CD14-positive monocyte (primary cell): ENCODE data around the gene AXL. TPM values are rescaled to one million over a fixed set of nuclear protein-coding genes. Genes with fewer than 3 reads are reported as not detected.

Experiments
- DNase-seq, 3 donors: peaks; one replicate each; pipeline ENCODE4 v3.0.0-alpha.2; 2011 to 2022
- H2AFZ ChIP-seq: 2 replicates; pipeline ENCODE4 v1.6.0; 2012; ENCODE audit warnings: mild to moderate bottlenecking, low read depth, low read length, inconsistent platforms; ENCODE audit not compliant: insufficient read depth, poor library complexity, severe bottlenecking
- H3K27ac ChIP-seq, 2 donors: 1 replicate in 1 of 2; 2 replicates in 1 of 2; pipeline ENCODE4 v1.5.1; 2012 to 2013; ENCODE audit warnings: low read length in 2 of 2, control low read depth in 1 of 2, inconsistent platforms in 1 of 2, low read depth in 1 of 2, mild to moderate bottlenecking in 1 of 2
- H3K27me3 ChIP-seq, 2 donors: one replicate each; pipeline versions ENCODE4 v1.6.0 to v1.6.1; 2011 to 2013; ENCODE audit warnings: low read length in 2 of 2; ENCODE audit not compliant: control insufficient read depth in 2 of 2, insufficient read depth in 2 of 2
- H3K36me3 ChIP-seq, 2 donors: replicated peaks in 1 of 2; 1 replicate in 1 of 2; 2 replicates in 1 of 2; pipeline versions ENCODE4 v1.5.1 to v1.6.1; 2012 to 2013; ENCODE audit warnings: low read length in 2 of 2, control low read depth in 1 of 2, inconsistent platforms in 1 of 2, mild to moderate bottlenecking in 1 of 2; ENCODE audit not compliant: insufficient read depth in 2 of 2, control insufficient read depth in 1 of 2
- H3K4me1 ChIP-seq, 2 donors: 1 replicate in 1 of 2; 2 replicates in 1 of 2; pipeline versions ENCODE4 v1.5.1 to v1.6.1; 2012 to 2013; ENCODE audit warnings: low read length in 2 of 2, control low read depth in 1 of 2, inconsistent platforms in 1 of 2, mild to moderate bottlenecking in 1 of 2, moderate library complexity in 1 of 2; ENCODE audit not compliant: insufficient read depth in 2 of 2, control insufficient read depth in 1 of 2
- H3K4me2 ChIP-seq: replicated peaks from 2 replicates; pipeline ENCODE3; 2012; ENCODE audit warnings: low read length, moderate library complexity, mild to moderate bottlenecking; ENCODE audit not compliant: poor library complexity, severe bottlenecking; ENCODE audit errors: extremely low read depth
- H3K4me3 ChIP-seq, 3 experiments: fragments of 200-600 bp in 1 of 3; sonication (generic) in 1 of 3; replicated peaks in 1 of 3; 1 replicate in 2 of 3; 2 replicates in 1 of 3; pipeline ENCODE4 v1.5.1; 2011 to 2013; ENCODE audit warnings: low read length in 3 of 3, mild to moderate bottlenecking in 3 of 3, control low read depth in 2 of 3, low read depth in 2 of 3, inconsistent platforms in 1 of 3, moderate library complexity in 1 of 3
- H3K79me2 ChIP-seq: 2 replicates; pipeline ENCODE4 v1.6.0; 2012; ENCODE audit warnings: mild to moderate bottlenecking, control low read depth, inconsistent platforms, low read length, moderate library complexity; ENCODE audit not compliant: insufficient read depth
- H3K9ac ChIP-seq: 2 replicates; pipeline ENCODE4 v1.6.0; 2017; ENCODE audit warnings: low read length, mild to moderate bottlenecking; ENCODE audit not compliant: insufficient read depth, poor library complexity, severe bottlenecking
- H3K9me3 ChIP-seq, 2 donors: replicated peaks in 1 of 2; 1 replicate in 1 of 2; 2 replicates in 1 of 2; pipeline versions ENCODE4 v1.5.1 to v1.6.1; 2012 to 2013; ENCODE audit warnings: low read length in 2 of 2, control low read depth in 1 of 2; ENCODE audit not compliant: control insufficient read depth in 1 of 2, insufficient read depth in 1 of 2
- H4K20me1 ChIP-seq: 2 replicates; pipeline ENCODE4 v1.6.0; 2012; ENCODE audit warnings: mild to moderate bottlenecking, low read length, control low read depth, moderate library complexity; ENCODE audit not compliant: insufficient read depth
- H3K27ac Mint-ChIP-seq, 7 donors: one replicate each; pipeline ENCODE4 v1.8.0; 2020; ENCODE audit warnings: mild to moderate bottlenecking in 7 of 7, mixed read lengths in 7 of 7, moderate library complexity in 6 of 7, inconsistent platforms in 2 of 7
- H3K27me3 Mint-ChIP-seq, 3 donors: one replicate each; pipeline ENCODE4 v1.8.0; 2021 to 2022; ENCODE audit warnings: low read depth in 3 of 3, mild to moderate bottlenecking in 3 of 3, mixed read lengths in 3 of 3, moderate library complexity in 3 of 3, inconsistent platforms in 1 of 3
- H3K36me3 Mint-ChIP-seq, 2 donors: one replicate each; pipeline ENCODE4 v1.8.0; 2020; ENCODE audit warnings: mixed read lengths in 2 of 2, inconsistent platforms in 1 of 2, mild to moderate bottlenecking in 1 of 2
- H3K4me1 Mint-ChIP-seq: one replicate; pipeline ENCODE4 v1.8.0; 2020; ENCODE audit warnings: mild to moderate bottlenecking, mixed read lengths
- H3K4me3 Mint-ChIP-seq, 2 donors: one replicate each; pipeline ENCODE4 v1.8.0; 2020; ENCODE audit warnings: mild to moderate bottlenecking in 2 of 2, mixed read lengths in 2 of 2, moderate library complexity in 1 of 2
- H3K9me3 Mint-ChIP-seq, 7 donors: one replicate each; pipeline ENCODE4 v1.8.0; 2020 to 2022; ENCODE audit warnings: mixed read lengths in 7 of 7, mild to moderate bottlenecking in 6 of 7, moderate library complexity in 6 of 7, inconsistent platforms in 2 of 7
- WGBS: methylation state at CpG from one replicate; pipeline ENCODE4 v1.1.5; 2013; ENCODE audit warnings: missing lambda C conversion rate; ENCODE audit not compliant: insufficient coverage; 5-methylcytosine and 5-hydroxymethylcytosine counted together
- intact Hi-C, 2 donors: fragments of 100-400 bp; cut with micrococcal nuclease; formaldehyde crosslinking; loops; one replicate each; pipeline versions ENCODE4 v1.15.0 to v1.15.1; 2023
- polyA plus RNA-seq, 3 donors: library from polyadenylated mRNA; depleted of rRNA in 1 of 3; unstranded in 2 of 3; stranded (reverse) in 1 of 3; fragments of 300-500 nt in 2 of 3; fragments of >200 nt in 1 of 3; fragmentation: Illumina TruSeq in 2 of 3; gene quantifications; 1 replicate in 2 of 3; 2 replicates in 1 of 3; pipeline ENCODE4 v1.2.3, GENCODE V29; 2012 to 2021
- TF ChIP-seq, protein P1 (sequence below): fragments of 200-600 bp; IDR thresholded peaks from one replicate; pipeline ENCODE4 v1.8.0; 2022; ENCODE audit warnings: antibody characterized with exemption, mild to moderate bottlenecking

Gene AXL
- polyA plus RNA-seq, 3 donors: 0.05 to 0.07 TPM; not detected in 1

GRCh38 chr19:41206926-41207750, 11.9 kb upstream of the AXL start:
- H3K4me1 Mint-ChIP-seq: no peaks in the 10 kb centered on the region
- H3K36me3 Mint-ChIP-seq: peaks cover 29 to 47% of the 10 kb centered on the region in 2 donors
- H3K27me3 Mint-ChIP-seq: peaks cover 0 to 6% (median 1%) of the 10 kb centered on the region in 3 donors
- H3K9ac ChIP-seq: no peak overlapping the region
- no peak overlapping the region for H3K4me3 Mint-ChIP-seq
- peaks cover 22 to 36% of the 10 kb centered on the region in 2 donors for H3K36me3 ChIP-seq
- 92% methylated on average over 18 of the region's 26 CpGs for WGBS
- TF ChIP-seq, protein P1, sequence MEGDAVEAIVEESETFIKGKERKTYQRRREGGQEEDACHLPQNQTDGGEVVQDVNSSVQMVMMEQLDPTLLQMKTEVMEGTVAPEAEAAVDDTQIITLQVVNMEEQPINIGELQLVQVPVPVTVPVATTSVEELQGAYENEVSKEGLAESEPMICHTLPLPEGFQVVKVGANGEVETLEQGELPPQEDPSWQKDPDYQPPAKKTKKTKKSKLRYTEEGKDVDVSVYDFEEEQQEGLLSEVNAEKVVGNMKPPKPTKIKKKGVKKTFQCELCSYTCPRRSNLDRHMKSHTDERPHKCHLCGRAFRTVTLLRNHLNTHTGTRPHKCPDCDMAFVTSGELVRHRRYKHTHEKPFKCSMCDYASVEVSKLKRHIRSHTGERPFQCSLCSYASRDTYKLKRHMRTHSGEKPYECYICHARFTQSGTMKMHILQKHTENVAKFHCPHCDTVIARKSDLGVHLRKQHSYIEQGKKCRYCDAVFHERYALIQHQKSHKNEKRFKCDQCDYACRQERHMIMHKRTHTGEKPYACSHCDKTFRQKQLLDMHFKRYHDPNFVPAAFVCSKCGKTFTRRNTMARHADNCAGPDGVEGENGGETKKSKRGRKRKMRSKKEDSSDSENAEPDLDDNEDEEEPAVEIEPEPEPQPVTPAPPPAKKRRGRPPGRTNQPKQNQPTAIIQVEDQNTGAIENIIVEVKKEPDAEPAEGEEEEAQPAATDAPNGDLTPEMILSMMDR: no peak
- H3K27ac Mint-ChIP-seq: peak overlapping the region in 3 of 7 donors; percentile 13 to 21 (median 21)
- no peak for DNase-seq
- H3K4me3 ChIP-seq: no peak overlapping the region
- H3K4me1 ChIP-seq: no peaks in the 10 kb centered on the region
- no peaks in the 10 kb centered on the region for H3K9me3 ChIP-seq
- no peaks in the 10 kb centered on the region for H4K20me1 ChIP-seq
- no peaks in the 10 kb centered on the region for H3K27me3 ChIP-seq
- H3K9me3 Mint-ChIP-seq: no peaks in the 10 kb centered on the region
- H2AFZ ChIP-seq: no peak overlapping the region
- no peak overlapping the region for H3K27ac ChIP-seq
- H3K79me2 ChIP-seq: no peaks in the 10 kb centered on the region
- no peak overlapping the region for H3K4me2 ChIP-seq
- intact Hi-C loops: loop anchor here in 1 of 2 donors (5.0 kb wide), 1 partner anchor 100 kb away; no protein-coding TSS in a partner anchor

DNA sequence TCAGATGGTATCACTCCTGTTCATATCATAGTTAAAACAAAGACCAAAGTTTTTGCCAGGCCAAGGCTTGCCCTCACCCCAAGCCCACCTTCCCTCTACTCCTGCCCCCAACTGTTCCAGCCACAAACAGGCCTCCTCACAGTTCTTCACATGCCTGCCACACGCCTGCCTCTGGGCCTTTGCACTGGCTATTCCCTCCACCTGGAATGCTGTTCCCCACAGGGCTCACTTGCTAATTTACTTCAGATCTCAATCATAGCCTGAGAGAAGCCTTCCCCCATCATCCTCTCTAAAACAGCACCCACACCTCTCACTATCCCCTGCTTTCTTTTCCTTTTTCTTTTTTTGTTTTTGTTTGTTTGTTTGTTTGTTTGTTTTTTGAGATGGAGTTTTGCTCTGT, 4.9 kb upstream of the AXL start:
- no peak overlapping the region for H3K27ac ChIP-seq
- H3K27me3 ChIP-seq: peaks cover 0 to 13% of the 10 kb centered on the region in 2 donors
- peaks cover 4 to 7% of the 10 kb centered on the region in 2 donors for H3K4me1 ChIP-seq
- Mint-ChIP-seq H3K4me3 (no peak overlapping the region), H3K4me1 (peaks cover 11% of the 10 kb centered on the region), H3K36me3 (peaks cover 0 to 3% of the 10 kb centered on the region in 2 donors), H3K9me3 (peaks cover 0 to 2% (median 0%) of the 10 kb centered on the region in 7 donors), H3K27ac (no peak overlapping the region), H3K27me3 (peaks cover 12 to 18% (median 16%) of the 10 kb centered on the region in 3 donors)
- H3K36me3 ChIP-seq: no peaks in the 10 kb centered on the region
- no peaks in the 10 kb centered on the region for H4K20me1 ChIP-seq
- TF ChIP-seq, protein P1: no peak
- H3K9me3 ChIP-seq: no peaks in the 10 kb centered on the region
- H3K9ac ChIP-seq: no peak overlapping the region
- H3K4me2 ChIP-seq: no peak overlapping the region
- H3K79me2 ChIP-seq: no peaks in the 10 kb centered on the region
- H3K4me3 ChIP-seq: no peak overlapping the region
- DNase-seq: no peak
- WGBS: no CpG with 5 or more reads among the region's 1 CpG
- no peak overlapping the region for H2AFZ ChIP-seq
- intact Hi-C loops: no loop called here
